Cardiac muscle cell (in vitro differentiated cells and primary cell): ENCODE measurements around the gene ABCD1. TPM values are rescaled to one million over a fixed set of nuclear protein-coding genes. Genes with fewer than 3 reads are reported as not detected.

Experiments used
- DNase-seq, 2 donors: peaks; one replicate each; pipeline versions ENCODE4 v3.0.0 to v3.0.0-alpha.2; 2010 to 2017; ENCODE audit warnings: low read depth in 1 of 2, low spot score in 1 of 2
- H3K27ac ChIP-seq: fragments of 200-600 bp; sonication (generic); 2 replicates; pipeline ENCODE4 v1.5.1; 2016
- H3K27me3 ChIP-seq: fragments of 200-600 bp; sonication (generic); 2 replicates; pipeline ENCODE4 v1.6.0; 2016; ENCODE audit warnings: control low read depth
- H3K36me3 ChIP-seq: fragments of 200-600 bp; sonication (generic); 2 replicates; pipeline ENCODE4 v1.5.1; 2016; ENCODE audit warnings: control low read depth
- H3K4me1 ChIP-seq: fragments of 200-600 bp; sonication (generic); 2 replicates; pipeline ENCODE4 v1.8.1; 2017; ENCODE audit warnings: low read depth, mild to moderate bottlenecking, mixed run types
- H3K4me3 ChIP-seq: fragments of 200-600 bp; sonication (generic); 2 replicates; pipeline ENCODE4 v1.5.1; 2016; ENCODE audit warnings: mild to moderate bottlenecking
- H3K9me3 ChIP-seq: fragments of 200-600 bp; sonication (generic); 2 replicates; pipeline ENCODE4 v1.5.1; 2017; ENCODE audit warnings: low read depth, mild to moderate bottlenecking, control low read depth
- CTCF ChIP-seq: IDR thresholded peaks from 2 replicates; pipeline ENCODE4 v1.5.1; 2012; ENCODE audit warnings: low read depth, mild to moderate bottlenecking, low read length
- polyA plus RNA-seq: library from polyadenylated mRNA; unstranded; fragments of >200 nt; fragmentation: Nextera tagmentation; extraction: Ambion mirVana; gene quantifications from 2 replicates; pipeline ENCODE4 v1.2.1, GENCODE V29; 2016
- total RNA-seq: library from RNA; depleted of rRNA; stranded (reverse); fragments of >200 nt; gene quantifications from 2 replicates; pipeline ENCODE4 v1.2.3, GENCODE V29; 2016

ABCD1 gene
- total and polyA plus RNA-seq, 2 experiments from 2014 or later: 14.6 to 28.7 TPM

- H3K9me3 ChIP-seq: no peaks in the 10 kb centered on the region
- no peak overlapping the region for H3K4me3 ChIP-seq
- peaks cover 8% of the 10 kb centered on the region for H3K4me1 ChIP-seq
- H3K27me3 ChIP-seq: no peaks in the 10 kb centered on the region
- no peak for DNase-seq
- H3K36me3 ChIP-seq: no peaks in the 10 kb centered on the region
- no peak overlapping the region for H3K27ac ChIP-seq
- no peak for TF ChIP-seq CTCF
Measured at GRCh38 chrX:153707406-153707805, 17.2 kb upstream of the ABCD1 start.

- peak; percentile 61 for TF ChIP-seq CTCF
- Histone ChIP-seq H3K9me3 (no peaks in the 10 kb centered on the region), H3K4me1 (peaks cover 8% of the 10 kb centered on the region), H3K27me3 (no peaks in the 10 kb centered on the region), H3K27ac (peak overlapping the region; percentile 57), H3K4me3 (no peak overlapping the region), H3K36me3 (no peaks in the 10 kb centered on the region)
- DNase-seq: peak; percentile 70 to 78
Measured at GRCh38 chrX:153708415-153708814, 16.2 kb upstream of the ABCD1 start.

GRCh38 chrX:153709726-153710674, 14.7 kb upstream of the ABCD1 start:
- Histone ChIP-seq H3K4me1 (peaks cover 8% of the 10 kb centered on the region), H3K4me3 (no peak overlapping the region), H3K36me3 (no peaks in the 10 kb centered on the region), H3K27ac (no peak overlapping the region), H3K9me3 (no peaks in the 10 kb centered on the region), H3K27me3 (no peaks in the 10 kb centered on the region)
- no peak for TF ChIP-seq CTCF
- DNase-seq: no peak

- H3K27me3 ChIP-seq: no peaks in the 10 kb centered on the region
Measured at GRCh38 chrX:153714256-153714655, 10.4 kb upstream of the ABCD1 start.

GRCh38 chrX:153717445-153717844, 7.2 kb upstream of the ABCD1 start:
- H3K27me3 ChIP-seq: no peaks in the 10 kb centered on the region
- H3K27ac ChIP-seq: no peak overlapping the region
- H3K36me3 ChIP-seq: peaks cover 12% of the 10 kb centered on the region
- H3K9me3 ChIP-seq: no peaks in the 10 kb centered on the region
- DNase-seq: no peak
- H3K4me1 ChIP-seq: no peaks in the 10 kb centered on the region
- no peak overlapping the region for H3K4me3 ChIP-seq
- TF ChIP-seq CTCF: no peak

More at GRCh38 chrX:153714256-153714655, 10.4 kb upstream of the ABCD1 start:
- Histone ChIP-seq H3K4me3 (no peak overlapping the region), H3K4me1 (no peaks in the 10 kb centered on the region), H3K36me3 (peaks cover 4% of the 10 kb centered on the region), H3K9me3 (no peaks in the 10 kb centered on the region), H3K27ac (no peak overlapping the region)
- TF ChIP-seq CTCF: no peak
- DNase-seq: no peak
